Natural killer cell (primary cell): Measurements from ENCODE around the gene FTH1. TPM values are rescaled to one million over a fixed set of nuclear protein-coding genes. Genes with fewer than 3 reads are reported as not detected.
A peak's percentile ranks its signal among the peaks of the same experiment; 100 is the strongest.
"Not testable (repeated sequence)": the region's sequence is repeated elsewhere in the genome, so short reads cannot be mapped to it uniquely, and the experiment has no call there.

ENCODE experiments used
- ATAC-seq, 3 donors: fragments of 150-1000 bp in 2 of 3; fragments of 200-7000 bp in 1 of 3; cut with Tn5 transposase; 1 replicate in 1 of 3; 2 replicates in 2 of 3; pipeline ENCODE4 v1.10.0; 2021; ENCODE audit warnings: mild to moderate bottlenecking in 2 of 3, moderate library complexity in 2 of 3
- DNase-seq, 2 donors: peaks; one replicate each; pipeline versions ENCODE4 v3.0.0 to v3.0.0-alpha.2; 2013 to 2021; ENCODE audit warnings: mixed read lengths in 1 of 2
- H3K27ac ChIP-seq: one replicate; pipeline ENCODE4 v1.5.1; 2013; ENCODE audit warnings: mild to moderate bottlenecking, low read length
- H3K27me3 ChIP-seq: one replicate; pipeline ENCODE4 v1.6.1; 2013; ENCODE audit warnings: low read length; ENCODE audit not compliant: control insufficient read depth, insufficient read depth
- H3K36me3 ChIP-seq: one replicate; pipeline ENCODE4 v1.6.1; 2013; ENCODE audit warnings: low read length; ENCODE audit not compliant: control insufficient read depth, insufficient read depth
- H3K4me1 ChIP-seq: one replicate; pipeline ENCODE4 v1.6.1; 2013; ENCODE audit warnings: low read length; ENCODE audit not compliant: control insufficient read depth, insufficient read depth
- H3K4me3 ChIP-seq: one replicate; pipeline ENCODE4 v1.5.1; 2013; ENCODE audit warnings: low read length
- H3K9me3 ChIP-seq: one replicate; pipeline ENCODE4 v1.6.1; 2013; ENCODE audit warnings: low read length; ENCODE audit not compliant: control insufficient read depth, insufficient read depth
- H3K27ac Mint-ChIP-seq, 2 donors: one replicate each; pipeline ENCODE4 v1.8.0; 2022; ENCODE audit warnings: mild to moderate bottlenecking in 2 of 2, mixed read lengths in 2 of 2, moderate library complexity in 1 of 2
- H3K27me3 Mint-ChIP-seq, 2 donors: one replicate each; pipeline ENCODE4 v1.8.0; 2022; ENCODE audit warnings: low read depth in 2 of 2, mixed read lengths in 2 of 2
- H3K36me3 Mint-ChIP-seq: one replicate; pipeline ENCODE4 v1.8.0; 2022; ENCODE audit warnings: mixed read lengths
- H3K4me1 Mint-ChIP-seq, 2 donors: one replicate each; pipeline ENCODE4 v1.8.0; 2022; ENCODE audit warnings: mixed read lengths in 2 of 2
- H3K4me3 Mint-ChIP-seq: one replicate; pipeline ENCODE4 v1.8.0; 2022; ENCODE audit warnings: mild to moderate bottlenecking, moderate library complexity, mixed read lengths
- H3K9me3 Mint-ChIP-seq, 2 donors: one replicate each; pipeline ENCODE4 v1.8.0; 2022; ENCODE audit warnings: mixed read lengths in 2 of 2
- CTCF ChIP-seq: fragments of 200-600 bp; IDR thresholded peaks from one replicate; pipeline ENCODE4 v1.8.0; 2022; ENCODE audit warnings: antibody characterized with exemption
- WGBS: methylation state at CpG from one replicate; pipeline ENCODE4 v1.1.7; 2013; ENCODE audit warnings: missing lambda C conversion rate; ENCODE audit not compliant: insufficient coverage; 5-methylcytosine and 5-hydroxymethylcytosine counted together
- intact Hi-C: fragments of 100-400 bp; cut with micrococcal nuclease; formaldehyde crosslinking; loops from one replicate; pipeline ENCODE4 v1.14.2; 2022
- total RNA-seq, 4 donors: library from RNA; stranded (reverse); fragments of 120-200 nt in 1 of 4; gene quantifications; one replicate each; pipeline versions ENCODE4 v1.2.3 to v1.2.4, GENCODE V29; 2013 to 2022

FTH1 gene
- total RNA-seq, 3 donors from 2014 or later (not counting 1 experiment from before 2014, with no cell fraction given), result 1,067 to 1,951 (median 1,796) TPM

GRCh38 chr11:61968758-61969390, 1.4 kb upstream of the FTH1 start:
- Histone ChIP-seq H3K27ac (peak overlapping the region; percentile 91), H3K27me3 (no peaks in the 10 kb centered on the region), H3K36me3 (peaks cover 16% of the 10 kb centered on the region), H3K9me3 (no peaks in the 10 kb centered on the region), H3K4me1 (peaks cover 54% of the 10 kb centered on the region), H3K4me3 (no peak overlapping the region)
- 95% methylated on average over 16 of the region's 16 CpGs for WGBS
- peak overlapping the region; percentile 95 for H3K4me3 Mint-ChIP-seq
- H3K27ac Mint-ChIP-seq, result peak overlapping the region; percentile 91 to 93
- H3K4me1 Mint-ChIP-seq, result peaks cover 37 to 53% of the 10 kb centered on the region in 2 donors
- TF ChIP-seq CTCF, result no peak
- no peak for ATAC-seq
- DNase-seq, result no peak
- peaks cover 10% of the 10 kb centered on the region for H3K36me3 Mint-ChIP-seq
- intact Hi-C loops, result loop anchor here (5.0 kb wide), 1 partner anchor 113 kb away; no protein-coding TSS in a partner anchor
- no peaks in the 10 kb centered on the region for H3K27me3 Mint-ChIP-seq
- H3K9me3 Mint-ChIP-seq, result no peaks in the 10 kb centered on the region

GRCh38 chr11:61967924-61968757, 707 bp upstream of the FTH1 start:
- H3K4me3 ChIP-seq, result peak overlapping the region; percentile 76
- H3K36me3 Mint-ChIP-seq, result peaks cover 10% of the 10 kb centered on the region

GRCh38 chr11:61966734-61967115, 709 bp downstream of the FTH1 start:
- TF ChIP-seq CTCF, result no peak
- DNase-seq, result peak in 1 of 2 donors; percentile 59
- H3K9me3 Mint-ChIP-seq, result no peaks in the 10 kb centered on the region
- H3K36me3 ChIP-seq, result peaks cover 16% of the 10 kb centered on the region
- peak overlapping the region; percentile 95 for H3K4me3 Mint-ChIP-seq
- peak overlapping the region; percentile 91 to 93 for H3K27ac Mint-ChIP-seq
- peaks cover 54% of the 10 kb centered on the region for H3K4me1 ChIP-seq
- H3K27me3 Mint-ChIP-seq, result no peaks in the 10 kb centered on the region
- no peak for ATAC-seq
- H3K4me3 ChIP-seq, result peak overlapping the region; percentile 76
- no peaks in the 10 kb centered on the region for H3K9me3 ChIP-seq
- H3K27me3 ChIP-seq, result no peaks in the 10 kb centered on the region
- under 1% methylated on average over 13 of the region's 13 CpGs for WGBS
- peak overlapping the region; percentile 91 for H3K27ac ChIP-seq
- H3K36me3 Mint-ChIP-seq, result peaks cover 10% of the 10 kb centered on the region
- H3K4me1 Mint-ChIP-seq, result peaks cover 49 to 60% of the 10 kb centered on the region in 2 donors
- intact Hi-C loops, result loop anchor here (1.0 to 5.0 kb wide), 2 partner anchors 59 to 116 kb away; no protein-coding TSS in a partner anchor

More at GRCh38 chr11:61967924-61968757, 707 bp upstream of the FTH1 start:
- Mint-ChIP-seq H3K4me1 (peaks cover 44 to 60% of the 10 kb centered on the region in 2 donors), H3K4me3 (peak overlapping the region; percentile 95), H3K27me3 (no peaks in the 10 kb centered on the region), H3K27ac (peak overlapping the region; percentile 91 to 93), H3K9me3 (no peaks in the 10 kb centered on the region)
- no peak for ATAC-seq
- intact Hi-C loops, result loop anchor here (1.0 to 5.0 kb wide), 2 partner anchors 57 to 114 kb away; no protein-coding TSS in a partner anchor
- WGBS, result 10% methylated on average over 53 of the region's 53 CpGs
- H3K27me3 ChIP-seq, result no peaks in the 10 kb centered on the region
- H3K36me3 ChIP-seq, result peaks cover 16% of the 10 kb centered on the region
- H3K4me1 ChIP-seq, result peaks cover 54% of the 10 kb centered on the region
- peak overlapping the region; percentile 91 for H3K27ac ChIP-seq
- no peak for TF ChIP-seq CTCF
- DNase-seq, result peak; percentile 43 to 61
- H3K9me3 ChIP-seq, result no peaks in the 10 kb centered on the region

- H3K27me3 ChIP-seq, ATAC-seq, H3K9me3 Mint-ChIP-seq, DNase-seq, H3K27me3 Mint-ChIP-seq, H3K4me3 ChIP-seq, H3K9me3 ChIP-seq: not testable (repeated sequence)
- H3K36me3 ChIP-seq, result peaks cover 16% of the 10 kb centered on the region
- peaks cover 43 to 51% of the 10 kb centered on the region in 2 donors for H3K4me1 Mint-ChIP-seq
- peak overlapping the region; percentile 86 to 93 for H3K27ac Mint-ChIP-seq
- H3K4me3 Mint-ChIP-seq, result peak overlapping the region; percentile 95
- H3K4me1 ChIP-seq, result peaks cover 44% of the 10 kb centered on the region
- intact Hi-C loops, result loop anchor here (5.0 kb wide), 1 partner anchor 118 kb away; no protein-coding TSS in a partner anchor
- peaks cover 10% of the 10 kb centered on the region for H3K36me3 Mint-ChIP-seq
- 80% methylated on average over 9 of the region's 9 CpGs for WGBS
- H3K27ac ChIP-seq, result peak overlapping the region; percentile 91
These were observed 2.7 kb downstream of the FTH1 start for GRCh38 chr11:61964666-61965271.
